Testis (tissue), 3 donors: ENCODE results near the gene PTRH1. TPM values are rescaled to one million over a fixed set of nuclear protein-coding genes. Genes with fewer than 3 reads are reported as not detected.
"Not testable (repeated sequence)": the region's sequence is repeated elsewhere in the genome, so short reads cannot be mapped to it uniquely, and the experiment has no call there.

Source experiments
- DNase-seq: peaks from one replicate; pipeline ENCODE4 v3.0.0-alpha.2; 2019
- H3K27ac ChIP-seq, 2 donors: fragments of 200-600 bp; sonication (generic); one replicate each; pipeline ENCODE4 v1.5.1; 2019
- H3K27me3 ChIP-seq: fragments of 200-600 bp; sonication (generic); one replicate; pipeline ENCODE4 v1.5.1; 2019
- H3K36me3 ChIP-seq: fragments of 200-600 bp; sonication (generic); one replicate; pipeline ENCODE4 v1.5.1; 2017; ENCODE audit warnings: low read depth; ENCODE audit errors: missing control alignments
- H3K4me1 ChIP-seq: fragments of 200-600 bp; sonication (generic); one replicate; pipeline ENCODE4 v1.5.1; 2019
- H3K4me3 ChIP-seq, 2 donors: fragments of 200-600 bp; sonication (generic); one replicate each; pipeline ENCODE4 v1.5.1; 2017 to 2019
- H3K9me3 ChIP-seq: fragments of 200-600 bp; sonication (generic); one replicate; pipeline ENCODE4 v1.5.1; 2017
- POLR2A ChIP-seq: fragments of 450-650 bp; IDR thresholded peaks from one replicate; pipeline ENCODE4 v1.6.1; 2017; ENCODE audit warnings: antibody characterized with exemption, mild to moderate bottlenecking, moderate library complexity
- WGBS, 2 donors: methylation state at CpG; one replicate each; pipeline ENCODE4 v1.1.5; 2018; 5-methylcytosine and 5-hydroxymethylcytosine counted together
- intact Hi-C: fragments of 100-400 bp; cut with DNase I; formaldehyde crosslinking; loops from one replicate; pipeline ENCODE4 v1.15.1; 2023; ENCODE audit warnings: low total_unique reads
- polyA plus RNA-seq: library from polyadenylated mRNA; stranded (reverse); fragments of 350-450 nt; fragmentation: Illumina TruSeq; extraction: RNeasy Lipid Tissue Mini Kit (QIAGEN cat#74804); gene quantifications from one replicate; pipeline ENCODE4 v1.2.3, GENCODE V29; 2014; ENCODE audit warnings: low read depth, low replicate concordance; ENCODE audit not compliant: insufficient read depth
- total RNA-seq, 2 donors: library from RNA; depleted of rRNA; stranded (reverse); fragments of >200 nt; gene quantifications; one replicate each; pipeline ENCODE4 v1.2.3, GENCODE V29; 2016
- TF ChIP-seq, protein P1 (sequence below), 3 experiments: fragments of 450-650 bp in 2 of 3; fragments of 200-600 bp in 1 of 3; sonication (generic) in 1 of 3; IDR thresholded peaks; one replicate each; pipeline ENCODE4 v1.5.1; 2016 to 2019; ENCODE audit warnings: antibody characterized with exemption in 3 of 3, mild to moderate bottlenecking in 2 of 3, moderate library complexity in 1 of 3

PTRH1 gene
- total and polyA plus RNA-seq, 3 donors from 2014 or later = 18.2 to 24.5 (median 19.0) TPM

DNA sequence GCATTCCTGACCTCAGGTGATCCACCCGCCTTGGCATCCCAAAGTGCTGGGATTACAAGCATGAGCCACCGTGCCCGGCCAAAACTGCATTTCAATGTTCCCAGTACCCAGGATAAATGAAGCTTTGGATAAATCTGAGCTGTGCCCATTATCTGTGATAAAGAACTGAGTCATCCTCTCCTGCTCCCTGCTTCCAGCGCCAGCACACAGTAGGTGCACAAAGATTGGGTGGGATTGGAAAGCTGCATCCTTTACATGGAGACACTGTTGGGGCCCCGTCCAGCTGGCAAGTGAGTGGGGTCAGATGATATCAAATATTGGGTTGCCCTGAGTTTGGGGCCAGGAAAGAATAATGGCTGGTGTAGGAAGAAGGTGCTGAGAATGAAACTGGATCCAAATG is 45.6 kb upstream of the PTRH1 start:
- H3K36me3 ChIP-seq = no peaks in the 10 kb centered on the region
- H3K27ac ChIP-seq = no peak overlapping the region
- no peaks in the 10 kb centered on the region for H3K27me3 ChIP-seq
- 87 to 95% methylated on average over 5 of the region's 5 CpGs for WGBS, 2 donors
- intact Hi-C loops = no loop called here
- no peaks in the 10 kb centered on the region for H3K9me3 ChIP-seq
- no peak for DNase-seq
- no peaks in the 10 kb centered on the region for H3K4me1 ChIP-seq
- no peak for TF ChIP-seq POLR2A
- TF ChIP-seq, protein P1, sequence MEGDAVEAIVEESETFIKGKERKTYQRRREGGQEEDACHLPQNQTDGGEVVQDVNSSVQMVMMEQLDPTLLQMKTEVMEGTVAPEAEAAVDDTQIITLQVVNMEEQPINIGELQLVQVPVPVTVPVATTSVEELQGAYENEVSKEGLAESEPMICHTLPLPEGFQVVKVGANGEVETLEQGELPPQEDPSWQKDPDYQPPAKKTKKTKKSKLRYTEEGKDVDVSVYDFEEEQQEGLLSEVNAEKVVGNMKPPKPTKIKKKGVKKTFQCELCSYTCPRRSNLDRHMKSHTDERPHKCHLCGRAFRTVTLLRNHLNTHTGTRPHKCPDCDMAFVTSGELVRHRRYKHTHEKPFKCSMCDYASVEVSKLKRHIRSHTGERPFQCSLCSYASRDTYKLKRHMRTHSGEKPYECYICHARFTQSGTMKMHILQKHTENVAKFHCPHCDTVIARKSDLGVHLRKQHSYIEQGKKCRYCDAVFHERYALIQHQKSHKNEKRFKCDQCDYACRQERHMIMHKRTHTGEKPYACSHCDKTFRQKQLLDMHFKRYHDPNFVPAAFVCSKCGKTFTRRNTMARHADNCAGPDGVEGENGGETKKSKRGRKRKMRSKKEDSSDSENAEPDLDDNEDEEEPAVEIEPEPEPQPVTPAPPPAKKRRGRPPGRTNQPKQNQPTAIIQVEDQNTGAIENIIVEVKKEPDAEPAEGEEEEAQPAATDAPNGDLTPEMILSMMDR (IDR thresholded peaks at IDR 0.05) = no peak
- H3K4me3 ChIP-seq = no peak overlapping the region

DNA sequence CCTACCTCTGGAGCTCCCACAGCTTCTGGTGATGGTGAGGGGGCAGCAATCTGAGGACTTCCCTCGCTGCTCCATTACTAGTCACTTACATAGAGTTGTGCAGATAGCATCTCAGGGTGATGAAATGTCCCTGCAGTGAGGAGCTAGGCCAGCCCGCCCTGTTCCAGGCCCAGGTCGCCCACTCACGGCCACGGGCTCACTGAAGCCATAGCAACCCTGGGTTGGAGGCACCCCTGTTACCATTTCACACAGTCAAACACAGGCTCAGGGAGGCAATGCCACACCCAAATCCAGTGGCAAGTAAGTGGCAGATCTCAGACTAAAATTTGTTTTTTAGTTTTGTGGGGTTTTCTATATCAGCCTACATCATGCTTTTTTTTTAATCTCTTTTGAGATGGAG is 43.4 kb upstream of the PTRH1 start:
- 92 to 93% methylated on average over 5 of the region's 5 CpGs for WGBS, 2 donors
- DNase-seq = no peak
- no peak for TF ChIP-seq POLR2A
- TF ChIP-seq, protein P1 (IDR thresholded peaks at IDR 0.05) = no peak
- Histone ChIP-seq H3K9me3 (no peaks in the 10 kb centered on the region), H3K27me3 (no peaks in the 10 kb centered on the region), H3K27ac (no peak overlapping the region), H3K4me1 (no peaks in the 10 kb centered on the region), H3K4me3 (no peak overlapping the region), H3K36me3 (no peaks in the 10 kb centered on the region)
- intact Hi-C loops = no loop called here

GRCh38 chr9:127756776-127757175 is 41.3 kb upstream of the PTRH1 start:
- intact Hi-C loops, DNase-seq, H3K27me3 ChIP-seq, H3K27ac ChIP-seq, H3K4me1 ChIP-seq, H3K9me3 ChIP-seq, H3K4me3 ChIP-seq, H3K36me3 ChIP-seq: not testable (repeated sequence)
- WGBS, 2 donors = 83 to 86% methylated on average over 10 to 11 of the region's 11 CpGs

GRCh38 chr9:127756233-127756632 is 40.8 kb upstream of the PTRH1 start:
- WGBS, 2 donors = 83 to 89% methylated on average over 3 of the region's 3 CpGs
- Histone ChIP-seq H3K36me3 (no peaks in the 10 kb centered on the region), H3K27me3 (no peaks in the 10 kb centered on the region), H3K4me3 (no peak overlapping the region), H3K4me1 (no peaks in the 10 kb centered on the region), H3K9me3 (no peaks in the 10 kb centered on the region), H3K27ac (no peak overlapping the region)
- intact Hi-C loops = no loop called here
- TF ChIP-seq POLR2A = no peak
- TF ChIP-seq, protein P1 (IDR thresholded peaks at IDR 0.05) = no peak
- no peak for DNase-seq

- TF ChIP-seq, protein P1 (IDR thresholded peaks at IDR 0.05) = no peak
- TF ChIP-seq POLR2A = no peak
- 25 to 68% methylated on average over 9 to 31 of the region's 61 CpGs for WGBS, 2 donors
- Histone ChIP-seq H3K27me3 (no peaks in the 10 kb centered on the region), H3K36me3 (no peaks in the 10 kb centered on the region), H3K9me3 (no peaks in the 10 kb centered on the region), H3K4me3 (no peak overlapping the region), H3K27ac (no peak overlapping the region), H3K4me1 (no peaks in the 10 kb centered on the region)
- DNase-seq = no peak
- intact Hi-C loops = no loop called here
Measured at GRCh38 chr9:127755061-127756060, 39.9 kb upstream of the PTRH1 start.
